Measurements from ENCODE around the gene PIGC.

DNA sequence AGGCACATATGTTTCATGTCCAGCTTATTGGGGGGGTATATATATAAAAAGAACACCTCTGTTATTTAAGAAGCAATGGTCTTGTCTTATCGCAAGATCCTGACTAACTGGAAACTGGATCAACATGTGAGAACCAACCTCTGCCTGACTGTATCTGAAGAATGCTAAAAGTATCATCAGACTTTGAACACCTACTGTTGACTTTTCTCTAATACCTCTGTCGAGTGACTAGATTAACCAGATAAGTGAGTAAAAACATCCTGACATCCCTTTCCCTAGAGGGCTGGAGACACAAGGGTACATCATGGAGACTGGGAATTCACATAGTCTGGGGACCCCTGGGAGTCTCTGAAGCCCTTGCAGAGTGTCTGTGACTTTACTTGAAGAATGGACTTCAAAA lies 26.3 kb upstream of the PIGC start:
- TF ChIP-seq, protein P1, sequence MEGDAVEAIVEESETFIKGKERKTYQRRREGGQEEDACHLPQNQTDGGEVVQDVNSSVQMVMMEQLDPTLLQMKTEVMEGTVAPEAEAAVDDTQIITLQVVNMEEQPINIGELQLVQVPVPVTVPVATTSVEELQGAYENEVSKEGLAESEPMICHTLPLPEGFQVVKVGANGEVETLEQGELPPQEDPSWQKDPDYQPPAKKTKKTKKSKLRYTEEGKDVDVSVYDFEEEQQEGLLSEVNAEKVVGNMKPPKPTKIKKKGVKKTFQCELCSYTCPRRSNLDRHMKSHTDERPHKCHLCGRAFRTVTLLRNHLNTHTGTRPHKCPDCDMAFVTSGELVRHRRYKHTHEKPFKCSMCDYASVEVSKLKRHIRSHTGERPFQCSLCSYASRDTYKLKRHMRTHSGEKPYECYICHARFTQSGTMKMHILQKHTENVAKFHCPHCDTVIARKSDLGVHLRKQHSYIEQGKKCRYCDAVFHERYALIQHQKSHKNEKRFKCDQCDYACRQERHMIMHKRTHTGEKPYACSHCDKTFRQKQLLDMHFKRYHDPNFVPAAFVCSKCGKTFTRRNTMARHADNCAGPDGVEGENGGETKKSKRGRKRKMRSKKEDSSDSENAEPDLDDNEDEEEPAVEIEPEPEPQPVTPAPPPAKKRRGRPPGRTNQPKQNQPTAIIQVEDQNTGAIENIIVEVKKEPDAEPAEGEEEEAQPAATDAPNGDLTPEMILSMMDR (IDR thresholded peaks at IDR 0.05): no peak
- no peak for TF ChIP-seq POLR2A (IDR thresholded peaks at IDR 0.05)

All from body of pancreas (tissue), 4 donors.